Raji (cell line): ENCODE results near the gene CMTM2.
A peak's percentile ranks its signal among the peaks of the same experiment; 100 is the strongest.

Experiments
- POLR2A ChIP-seq: IDR thresholded peaks from 2 replicates; pipeline ENCODE4 v1.6.1; 2011; ENCODE audit warnings: low read depth, low read length, control low read depth; ENCODE audit not compliant: insufficient read depth

CMTM2 gene

DNA sequence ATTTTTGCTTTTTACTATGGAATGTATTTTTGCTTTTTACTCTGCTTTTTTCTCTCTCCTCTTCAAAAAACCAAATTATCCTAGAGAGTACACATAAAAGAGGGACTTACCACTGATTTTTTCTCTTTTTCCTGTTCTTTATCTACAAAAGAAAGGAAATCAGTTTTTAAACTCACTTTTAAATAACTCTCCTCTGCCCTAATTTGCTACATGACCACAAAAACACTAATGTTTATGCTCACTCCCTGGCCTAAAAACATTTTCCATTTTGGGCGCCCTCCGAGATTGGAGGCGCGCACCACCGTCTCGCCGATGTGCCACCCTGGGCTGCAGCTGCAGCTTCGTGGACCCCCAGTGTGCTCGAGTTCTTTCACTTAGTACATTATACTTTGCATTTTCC lies 30.4 kb upstream of the CMTM2 start:
- no peak for TF ChIP-seq POLR2A

DNA sequence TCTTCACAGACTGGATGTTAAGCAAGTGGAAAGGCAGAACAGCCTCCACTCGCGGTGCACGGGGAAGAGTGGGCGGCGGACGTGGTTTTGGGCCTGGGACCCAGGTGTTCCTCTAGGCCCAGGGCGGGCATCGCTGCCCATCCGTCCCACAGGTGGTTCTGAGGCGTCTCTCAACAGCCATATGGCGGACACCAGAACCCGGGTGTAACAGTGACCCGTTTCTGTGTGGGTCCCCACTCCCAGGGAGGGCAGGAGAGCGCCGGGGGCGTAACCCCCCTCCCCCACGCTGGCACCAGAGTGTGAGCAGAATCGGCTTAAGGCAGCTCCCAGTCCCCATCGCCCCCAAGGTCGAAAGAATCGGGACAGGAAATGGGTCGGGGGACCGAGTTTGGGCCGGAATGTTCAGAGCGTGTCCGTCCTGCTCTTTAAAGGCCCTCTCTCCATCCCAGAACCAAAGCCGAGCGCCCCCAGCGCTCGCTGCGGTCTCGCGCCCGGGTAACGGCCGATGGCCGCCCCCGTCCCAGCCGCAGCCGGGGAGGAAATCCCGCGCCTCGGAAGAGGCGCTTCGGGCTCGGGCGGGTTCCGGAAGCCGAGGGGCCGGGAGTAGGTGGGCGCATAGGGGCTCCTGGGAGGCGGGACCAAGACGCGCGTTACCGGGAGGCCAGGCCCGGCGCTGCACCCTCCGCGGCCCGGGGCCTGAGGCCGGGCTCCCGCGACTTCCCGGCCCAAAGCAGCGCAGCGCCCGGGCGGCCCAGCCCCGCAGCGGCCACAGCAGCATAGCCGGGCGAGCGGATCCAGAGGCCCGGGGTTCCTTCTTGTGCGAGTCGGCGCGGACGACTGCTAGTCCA lies 29.8 kb upstream of the CMTM2 start, which contains the start of gene TK2:
Gene TK2 (minus strand): TSS at position 839 of the 848 bp plus-strand sequence. CDS start 61 bp downstream, at position 778.
- TF ChIP-seq POLR2A = no peak

DNA sequence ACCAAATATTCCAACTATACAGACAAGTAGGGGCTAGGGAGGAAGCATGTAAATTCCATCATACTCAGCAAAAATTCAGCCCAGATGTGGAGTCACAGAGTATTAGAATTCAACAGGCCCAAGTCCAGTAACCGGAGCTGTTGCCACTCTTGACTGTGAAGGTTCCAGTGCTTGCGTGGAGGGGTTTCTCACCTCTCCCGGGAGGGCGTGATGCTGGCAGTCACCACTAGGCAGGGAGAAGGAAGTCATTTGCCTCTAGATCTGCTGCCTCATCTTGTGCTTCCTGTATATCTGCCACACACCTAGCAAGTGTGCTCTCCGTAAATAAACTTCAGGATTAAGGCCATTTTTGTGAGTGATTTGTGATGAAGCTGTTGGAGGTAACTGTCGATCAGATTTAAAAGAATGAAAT lies 27.9 kb upstream of the CMTM2 start:
- peak; percentile 54; the same call in 1 of the 2 replicates for TF ChIP-seq POLR2A

DNA sequence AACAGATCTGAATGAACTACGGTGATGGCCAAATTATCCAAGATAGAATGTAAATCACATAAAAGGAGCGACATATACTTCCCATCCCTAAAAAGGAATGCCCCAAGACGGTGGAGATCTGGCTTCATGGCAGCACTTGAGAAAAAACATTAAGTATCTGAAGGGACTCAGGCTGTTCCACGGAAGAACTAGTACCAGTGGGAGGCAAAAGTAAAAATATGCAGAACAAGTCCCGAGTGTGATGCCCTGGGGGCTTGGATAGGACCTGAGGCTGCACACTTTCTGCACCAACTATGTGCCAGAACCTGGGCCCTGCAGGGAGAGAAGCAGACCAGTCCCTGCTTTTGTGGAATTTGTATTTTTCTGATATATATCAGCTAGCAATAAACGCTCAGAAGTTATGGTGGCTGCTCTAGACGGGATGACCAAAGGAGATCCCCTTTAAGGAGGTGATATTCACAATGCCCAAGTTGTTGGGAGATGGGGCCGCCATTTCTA lies 27.4 kb upstream of the CMTM2 start:
- no peak for TF ChIP-seq POLR2A

DNA sequence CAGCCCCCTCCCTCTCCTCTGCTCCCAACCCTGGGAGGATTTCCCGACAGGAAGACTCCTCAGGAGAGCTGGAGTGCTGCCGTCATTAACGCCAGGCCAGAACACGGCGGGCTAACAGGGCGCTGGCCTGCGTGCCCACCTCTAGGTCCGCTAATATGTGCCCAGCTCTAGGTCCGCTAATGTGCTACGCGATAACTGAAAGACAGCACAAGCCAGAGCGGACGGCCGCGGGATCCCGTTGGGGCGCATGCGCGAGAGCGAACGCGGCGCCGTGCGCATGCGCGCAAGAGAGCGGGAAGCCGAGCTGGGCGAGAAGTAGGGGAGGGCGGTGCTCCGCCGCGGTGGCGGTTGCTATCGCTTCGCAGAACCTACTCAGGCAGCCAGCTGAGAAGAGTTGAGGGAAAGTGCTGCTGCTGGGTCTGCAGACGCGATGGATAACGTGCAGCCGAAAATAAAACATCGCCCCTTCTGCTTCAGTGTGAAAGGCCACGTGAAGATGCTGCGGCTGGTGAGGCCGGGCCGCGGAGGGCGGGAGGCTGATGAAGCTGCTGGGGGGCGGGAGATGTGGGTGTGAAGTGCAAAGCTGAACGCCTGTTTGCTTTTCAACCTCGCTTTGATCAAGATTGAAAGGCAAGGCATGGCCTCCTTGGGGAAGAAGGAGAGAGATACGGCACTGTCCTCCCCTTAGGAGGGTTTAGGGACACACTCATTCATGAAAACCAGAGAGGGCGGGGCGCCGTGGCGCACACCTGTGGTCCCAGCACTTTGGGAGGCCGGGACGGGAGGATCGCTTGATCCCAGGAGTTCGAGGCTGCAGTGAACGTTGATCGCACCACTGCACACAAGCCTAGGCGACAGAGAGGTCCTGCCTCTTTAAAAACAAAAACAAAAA lies 26.7 kb upstream of the CMTM2 start, which contains the start of gene CKLF:
Gene CKLF (plus strand): TSS at position 291 of the 892 bp plus-strand sequence. CDS start 140 bp downstream, at position 431.
- TF ChIP-seq POLR2A = peak; percentile 93

DNA sequence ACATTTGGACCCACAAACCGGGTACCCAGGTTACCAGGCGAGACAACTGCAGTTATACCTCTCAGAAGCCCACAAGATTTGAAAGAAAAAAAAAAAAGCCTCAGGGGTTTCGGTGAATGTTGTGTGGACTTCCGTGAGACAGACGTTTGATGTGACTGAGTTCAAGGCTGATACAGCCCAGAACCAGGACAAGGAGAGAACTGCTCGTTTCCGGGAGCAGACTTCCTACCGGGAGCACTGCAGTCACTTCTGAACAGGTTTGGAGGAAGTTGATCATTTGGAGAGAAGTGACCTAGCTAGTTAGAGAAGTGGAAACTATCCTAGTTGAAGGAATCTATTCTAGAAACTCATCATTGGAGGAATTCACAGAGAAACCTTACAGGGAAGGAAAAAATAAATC lies 26.0 kb upstream of the CMTM2 start:
- TF ChIP-seq POLR2A = no peak

DNA sequence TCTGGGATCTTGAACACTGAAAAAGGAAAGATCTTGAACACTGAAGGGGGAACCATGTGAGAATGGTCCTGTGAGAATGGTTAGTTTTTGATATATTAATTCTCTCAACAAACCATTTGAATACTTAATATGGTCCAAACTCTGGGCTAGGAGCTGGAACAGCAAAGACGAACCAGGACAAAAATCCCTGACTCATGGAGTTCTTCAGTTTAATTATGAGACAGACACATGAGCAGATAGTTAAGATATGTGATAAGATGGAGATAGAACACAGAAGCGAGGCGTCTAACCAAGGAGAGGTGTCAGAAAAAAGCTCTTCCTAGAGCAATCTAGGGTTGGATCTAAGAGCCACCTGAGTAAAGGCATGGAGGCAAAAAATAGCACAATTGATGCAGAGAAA lies 25.2 kb upstream of the CMTM2 start:
- no peak for TF ChIP-seq POLR2A

DNA sequence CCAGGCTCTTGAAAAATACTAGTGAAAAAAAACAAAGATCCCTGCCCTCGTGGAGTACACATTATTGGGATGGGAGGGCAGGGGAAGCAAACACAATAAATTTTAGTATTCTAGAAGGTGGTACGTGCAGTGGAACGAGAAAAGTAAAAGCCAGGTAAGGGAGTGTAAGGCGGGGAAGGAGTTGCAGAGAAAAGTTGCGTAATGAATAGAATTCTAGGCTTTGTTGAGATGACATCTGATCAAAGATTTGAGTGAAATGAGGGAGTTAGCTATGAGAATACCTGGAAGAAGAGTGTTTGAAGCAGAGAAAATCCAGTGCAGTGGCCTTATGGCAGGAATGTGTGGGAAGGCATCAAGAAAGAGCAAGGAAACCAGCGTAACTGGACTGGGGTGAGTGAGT lies 24.8 kb upstream of the CMTM2 start:
- TF ChIP-seq POLR2A = no peak

DNA sequence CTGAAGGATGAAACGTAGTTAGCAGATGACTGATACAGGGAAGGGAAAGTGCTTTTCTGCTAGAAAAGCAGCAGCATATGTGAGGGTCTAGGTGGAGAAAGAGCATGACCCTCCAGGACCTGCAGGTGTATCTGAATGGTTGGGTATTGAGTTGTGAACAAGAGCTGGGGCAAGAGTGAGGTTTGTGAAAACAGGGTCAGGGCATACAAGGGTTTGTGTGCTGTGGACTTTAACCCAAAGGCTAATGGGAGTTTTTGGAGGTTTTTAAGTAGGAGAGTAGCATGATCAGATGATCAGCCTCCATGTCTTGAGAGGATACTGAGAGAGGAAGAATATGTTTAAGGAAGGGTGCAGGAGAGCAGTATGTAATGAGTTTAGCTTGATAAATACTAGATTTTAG lies 19.2 kb upstream of the CMTM2 start:
- no peak for TF ChIP-seq POLR2A

DNA sequence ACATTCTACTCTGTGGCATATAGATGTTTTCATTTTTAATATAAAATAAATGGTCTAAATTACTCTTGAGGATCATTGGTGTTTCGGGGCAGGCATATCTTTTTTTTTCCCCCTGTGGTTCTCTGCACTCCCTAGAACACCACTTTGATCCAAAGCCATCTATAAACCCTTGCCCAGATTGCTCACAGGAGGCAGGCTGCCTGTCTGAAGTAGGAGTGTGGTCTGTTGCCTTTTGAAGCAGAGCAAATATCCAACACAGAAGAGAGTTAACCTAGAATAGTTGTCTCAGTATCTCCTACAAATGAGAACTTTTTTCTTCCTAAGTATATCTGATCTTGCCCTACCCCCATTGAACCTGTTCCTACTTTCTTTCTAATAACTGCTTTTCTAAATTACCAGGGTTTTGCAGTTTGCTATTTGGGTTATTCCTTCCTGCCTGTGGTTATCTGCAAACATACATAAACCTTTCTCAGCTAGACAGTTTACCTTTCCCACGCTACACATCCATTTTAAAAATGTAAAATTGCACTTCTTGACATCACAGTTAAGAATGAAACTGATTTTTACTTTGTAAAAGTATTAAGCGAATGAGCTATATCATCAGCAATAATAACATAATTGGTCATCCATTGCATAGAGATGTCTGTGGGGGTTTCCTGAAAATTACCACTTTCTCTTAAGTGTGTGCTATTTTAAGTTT lies 17.7 kb upstream of the CMTM2 start:
- TF ChIP-seq POLR2A = no peak

DNA sequence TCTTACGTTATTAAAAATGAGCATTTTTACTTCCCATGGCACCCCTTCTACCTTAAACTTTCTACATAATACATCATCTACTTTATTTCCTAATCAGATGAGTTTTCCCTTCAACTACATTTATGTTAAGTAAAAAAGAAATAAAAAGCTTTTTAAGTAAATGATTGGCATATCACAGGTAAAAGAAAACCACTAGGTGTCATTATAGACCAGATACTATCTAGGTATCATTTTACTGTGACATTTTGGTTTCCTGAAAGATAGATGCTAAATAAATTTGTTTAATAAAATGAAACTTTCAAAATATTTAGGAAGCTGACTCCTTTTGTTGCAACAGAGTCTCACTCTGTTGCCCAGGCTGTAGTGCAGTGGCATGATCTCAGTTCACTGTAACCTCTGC lies 16.9 kb upstream of the CMTM2 start:
- no peak for TF ChIP-seq POLR2A

DNA sequence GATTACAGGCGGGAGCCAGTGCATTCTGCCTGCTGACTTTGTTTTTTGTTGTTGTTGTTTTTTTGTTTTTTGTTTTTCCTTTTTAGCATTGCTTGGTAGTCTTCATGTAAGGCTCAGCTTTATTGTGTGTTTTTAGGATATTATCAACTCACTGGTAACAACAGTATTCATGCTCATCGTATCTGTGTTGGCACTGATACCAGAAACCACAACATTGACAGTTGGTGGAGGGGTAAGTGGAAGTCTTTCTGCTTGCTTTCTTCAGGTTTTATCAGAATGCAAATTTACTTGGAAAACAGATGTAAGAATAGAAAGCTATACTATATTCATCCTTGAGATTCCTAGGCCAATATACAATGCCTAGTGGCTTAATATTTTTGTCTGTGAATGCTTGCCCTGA lies 16.3 kb upstream of the CMTM2 start:
- no peak for TF ChIP-seq POLR2A

DNA sequence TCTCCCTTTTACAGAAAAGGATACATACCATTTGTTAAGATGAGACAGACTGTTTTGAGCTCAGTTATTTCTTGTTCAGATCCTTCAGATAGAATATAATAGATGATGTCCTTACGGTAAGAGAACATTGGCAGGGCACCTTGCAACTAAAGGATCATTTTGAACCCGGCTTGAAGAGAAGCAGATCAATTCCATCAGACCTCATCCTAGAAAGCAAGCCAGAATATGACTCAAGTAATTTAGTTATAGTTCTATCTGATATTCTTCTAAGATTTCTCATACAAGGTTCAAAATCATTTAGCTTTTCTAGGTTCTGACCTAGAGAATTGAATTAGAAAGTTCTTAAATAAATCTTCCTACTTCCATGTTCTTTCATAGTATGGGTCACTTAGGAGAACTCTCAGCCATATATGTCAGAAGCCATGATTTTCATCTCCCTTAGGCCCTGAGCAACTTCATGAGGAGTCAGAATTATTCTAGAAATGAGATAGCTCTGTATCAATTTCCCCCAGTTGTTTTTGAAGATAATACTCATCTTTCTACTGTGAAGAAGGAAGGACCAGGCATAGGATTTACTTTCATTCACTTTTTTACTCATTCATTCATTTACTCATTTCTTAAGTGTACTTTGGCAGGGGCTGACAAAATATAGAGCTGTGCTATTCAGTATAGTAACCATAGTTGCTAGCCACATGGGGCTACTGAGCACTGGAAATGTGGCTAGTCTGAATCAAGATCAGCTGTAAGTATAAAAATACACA lies 15.5 kb upstream of the CMTM2 start:
- no peak for TF ChIP-seq POLR2A

DNA sequence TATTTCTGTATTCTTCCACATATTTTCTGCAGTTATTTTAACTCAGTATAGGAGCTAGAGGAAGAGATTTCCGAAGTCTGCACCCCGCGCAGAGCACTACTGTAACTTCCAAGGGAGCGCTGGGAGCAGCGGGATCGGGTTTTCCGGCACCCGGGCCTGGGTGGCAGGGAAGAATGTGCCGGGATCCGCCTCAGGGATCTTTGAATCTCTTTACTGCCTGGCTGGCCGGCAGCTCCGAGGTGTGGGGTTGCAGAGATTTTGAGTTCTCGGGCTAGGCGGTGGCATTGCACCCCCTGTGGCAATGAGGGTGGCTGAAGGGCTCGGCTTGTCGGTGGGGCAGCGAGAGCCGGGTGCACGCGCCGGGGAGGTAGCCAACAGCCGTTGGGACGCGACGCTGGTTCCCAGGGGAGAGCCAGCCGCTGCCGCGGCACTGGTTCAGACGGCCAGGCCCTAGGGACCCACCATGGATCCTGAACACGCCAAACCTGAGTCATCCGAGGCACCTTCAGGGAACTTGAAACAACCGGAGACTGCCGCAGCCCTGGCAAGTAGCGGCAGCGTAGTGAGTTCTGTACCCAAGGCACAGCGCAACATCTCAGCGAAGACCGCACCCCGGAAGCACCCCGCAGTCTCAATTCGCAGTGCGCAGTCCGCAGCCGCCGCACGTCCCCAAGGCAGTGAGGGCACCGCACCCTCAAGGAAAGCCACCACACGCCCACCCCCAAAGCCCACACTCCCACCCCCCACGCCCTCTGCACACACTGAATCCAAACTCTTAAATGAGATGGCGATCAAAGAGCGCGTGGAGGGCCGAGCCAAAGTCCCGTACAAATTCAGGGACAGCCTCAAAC lies 13.0 kb upstream of the CMTM2 start, which contains the start of gene CMTM1:
Gene CMTM1 (plus strand): TSS at position 389 of the 851 bp plus-strand sequence. CDS start 75 bp downstream, at position 464.
- no peak for TF ChIP-seq POLR2A

DNA sequence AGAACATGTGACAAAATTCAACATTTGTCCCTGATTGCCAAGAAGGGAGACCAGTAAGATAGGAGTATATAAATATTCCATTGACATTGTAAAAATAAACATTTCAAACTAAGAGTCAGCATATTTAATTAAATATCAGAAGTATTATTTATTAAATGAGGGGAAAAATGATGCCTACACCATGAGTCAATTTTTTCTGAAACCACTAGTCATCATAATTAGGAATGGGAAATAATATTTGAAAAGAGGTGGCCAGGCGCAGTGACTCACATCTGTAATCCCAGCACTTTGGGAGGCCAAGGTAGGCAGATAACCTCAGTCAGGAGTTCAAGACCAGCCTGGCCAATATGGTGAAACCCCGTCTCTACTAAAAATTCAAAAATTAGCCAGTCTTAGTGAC lies 10.9 kb upstream of the CMTM2 start:
- TF ChIP-seq POLR2A = no peak
